Activated CD8-positive, alpha-beta T cell treated with anti-CD3 and anti-CD28 coated beads for 36 hours (primary cell): Measurements from ENCODE around the gene YTHDC1. TPM values are rescaled to one million over a fixed set of nuclear protein-coding genes. Genes with fewer than 3 reads are reported as not detected.
"Not testable (repeated sequence)": the region's sequence is repeated elsewhere in the genome, so short reads cannot be mapped to it uniquely, and the experiment has no call there.

Experiments used
- ATAC-seq: fragments of 200-7000 bp; cut with Tn5 transposase; one replicate; pipeline ENCODE4 v1.10.0; 2021; ENCODE audit warnings: mild to moderate bottlenecking, moderate library complexity
- CTCF ChIA-PET: fragments of 350-600 bp; sonication (Branson Sonifier 250); formaldehyde crosslinking; loops from one replicate; lab custom pipeline; 2021; ENCODE audit warnings: antibody characterized with exemption; lab: Charles Lee
- POLR2A ChIA-PET: fragments of 350-600 bp; sonication (Branson Sonifier 250); formaldehyde crosslinking; loops from one replicate; lab custom pipeline; 2021; ENCODE audit warnings: antibody characterized with exemption; lab: Charles Lee
- DNase-seq: peaks from one replicate; pipeline ENCODE4 v3.0.0-alpha.2; 2020
- H3K27ac Mint-ChIP-seq: one replicate; pipeline ENCODE4 v1.8.0; 2021; ENCODE audit warnings: mild to moderate bottlenecking, mixed read lengths
- H3K27me3 Mint-ChIP-seq: one replicate; pipeline ENCODE4 v1.8.0; 2021; ENCODE audit warnings: mixed read lengths
- H3K36me3 Mint-ChIP-seq: one replicate; pipeline ENCODE4 v1.8.0; 2021; ENCODE audit warnings: low read depth, mixed read lengths
- H3K4me1 Mint-ChIP-seq: one replicate; pipeline ENCODE4 v1.8.0; 2021; ENCODE audit warnings: low read depth, mixed read lengths
- H3K4me3 Mint-ChIP-seq: one replicate; pipeline ENCODE4 v1.8.0; 2021; ENCODE audit warnings: mild to moderate bottlenecking, moderate library complexity, mixed read lengths
- H3K9me3 Mint-ChIP-seq: one replicate; pipeline ENCODE4 v1.8.0; 2021; ENCODE audit warnings: mixed read lengths
- intact Hi-C: fragments of 100-400 bp; cut with micrococcal nuclease; formaldehyde crosslinking; loops from one replicate; pipeline ENCODE4 v1.10.0; 2022
- total RNA-seq, 2 experiments: library from RNA; stranded (reverse); gene quantifications; one replicate each; pipeline ENCODE4 v1.2.3, GENCODE V29; 2021
- TF ChIP-seq, protein P1 (sequence below): fragments of 200-600 bp; IDR thresholded peaks from one replicate; pipeline ENCODE4 v1.8.0; 2022; ENCODE audit warnings: antibody characterized with exemption, mild to moderate bottlenecking

The YTHDC1 gene
- total RNA-seq, 2 experiments from 2014 or later: 74.7 to 75.4 TPM

DNA sequence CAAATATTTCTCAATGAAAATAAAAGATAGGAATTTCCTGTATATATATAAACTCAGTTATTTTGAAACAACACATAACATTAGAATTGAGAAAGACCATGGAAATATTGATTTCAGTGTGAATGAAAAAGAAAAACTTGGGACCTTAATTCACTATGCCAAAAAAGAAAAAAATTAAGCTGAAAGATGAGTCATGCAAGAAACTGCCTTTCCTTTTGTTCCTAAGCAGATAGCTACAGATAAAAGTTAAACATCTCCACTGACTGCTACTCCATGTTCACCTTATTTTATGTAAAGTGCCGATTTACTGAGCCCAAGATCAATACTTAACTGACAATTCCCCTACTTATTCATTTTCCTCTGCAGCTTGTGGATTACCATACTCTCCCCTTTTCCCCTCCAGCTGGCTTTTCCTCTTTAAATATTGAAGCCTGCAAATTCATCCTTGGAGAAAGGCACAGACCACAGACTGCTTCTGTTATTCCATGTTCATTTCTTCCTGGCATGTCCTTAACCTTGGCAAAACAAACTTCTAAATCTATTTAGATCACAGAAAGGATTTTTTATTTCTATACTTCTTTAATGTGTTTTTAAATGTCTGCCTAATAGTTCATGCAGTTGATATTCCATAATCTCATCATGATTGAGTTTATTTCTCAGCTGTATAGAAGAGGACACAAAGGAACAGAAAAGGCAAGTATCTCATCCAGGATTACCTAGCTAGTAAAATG lies 40.5 kb upstream of the YTHDC1 start:
- no peaks in the 10 kb centered on the region for H3K36me3 Mint-ChIP-seq
- CTCF ChIA-PET: interaction anchor here (0.8 to 1.0 kb wide), 3 partner anchors 9 to 119 kb away, joined by 3 to 4 read pairs (median 3); no protein-coding TSS in a partner anchor
- TF ChIP-seq, protein P1, sequence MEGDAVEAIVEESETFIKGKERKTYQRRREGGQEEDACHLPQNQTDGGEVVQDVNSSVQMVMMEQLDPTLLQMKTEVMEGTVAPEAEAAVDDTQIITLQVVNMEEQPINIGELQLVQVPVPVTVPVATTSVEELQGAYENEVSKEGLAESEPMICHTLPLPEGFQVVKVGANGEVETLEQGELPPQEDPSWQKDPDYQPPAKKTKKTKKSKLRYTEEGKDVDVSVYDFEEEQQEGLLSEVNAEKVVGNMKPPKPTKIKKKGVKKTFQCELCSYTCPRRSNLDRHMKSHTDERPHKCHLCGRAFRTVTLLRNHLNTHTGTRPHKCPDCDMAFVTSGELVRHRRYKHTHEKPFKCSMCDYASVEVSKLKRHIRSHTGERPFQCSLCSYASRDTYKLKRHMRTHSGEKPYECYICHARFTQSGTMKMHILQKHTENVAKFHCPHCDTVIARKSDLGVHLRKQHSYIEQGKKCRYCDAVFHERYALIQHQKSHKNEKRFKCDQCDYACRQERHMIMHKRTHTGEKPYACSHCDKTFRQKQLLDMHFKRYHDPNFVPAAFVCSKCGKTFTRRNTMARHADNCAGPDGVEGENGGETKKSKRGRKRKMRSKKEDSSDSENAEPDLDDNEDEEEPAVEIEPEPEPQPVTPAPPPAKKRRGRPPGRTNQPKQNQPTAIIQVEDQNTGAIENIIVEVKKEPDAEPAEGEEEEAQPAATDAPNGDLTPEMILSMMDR: no peak
- H3K4me1 Mint-ChIP-seq: no peaks in the 10 kb centered on the region
- intact Hi-C loops: no loop called here
- DNase-seq (no peak), ATAC-seq (no peak)
- no peak overlapping the region for H3K27ac Mint-ChIP-seq
- H3K27me3 Mint-ChIP-seq: no peaks in the 10 kb centered on the region
- H3K9me3 Mint-ChIP-seq: no peaks in the 10 kb centered on the region
- POLR2A ChIA-PET: no interaction called here
- H3K4me3 Mint-ChIP-seq: no peak overlapping the region

DNA sequence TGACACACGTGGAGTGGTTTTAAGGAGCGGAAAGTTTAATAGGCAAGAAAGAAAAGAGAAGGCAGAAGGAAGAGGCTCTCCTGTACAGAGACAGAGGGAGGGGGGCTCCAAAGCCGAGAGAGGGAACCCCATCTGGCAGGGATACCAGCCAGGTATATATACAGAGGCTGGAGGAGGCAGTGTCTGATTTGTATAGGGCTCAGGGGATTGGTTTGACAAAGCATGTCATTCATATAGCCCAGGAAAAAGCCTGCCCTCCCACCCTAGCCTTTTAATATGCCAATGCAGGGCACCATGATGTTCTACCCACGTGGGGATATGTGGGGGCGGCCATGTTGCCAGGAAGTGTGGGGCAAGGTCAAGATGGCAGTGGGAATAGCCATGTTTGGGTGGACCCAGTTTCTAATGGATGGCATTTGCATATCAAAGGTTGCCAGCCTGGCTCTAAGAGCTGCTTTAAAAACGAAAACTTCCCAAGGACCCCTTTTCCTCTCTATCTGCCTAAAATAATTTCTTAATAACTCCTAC lies 39.6 kb upstream of the YTHDC1 start:
- H3K4me1 Mint-ChIP-seq, ATAC-seq, POLR2A ChIA-PET, H3K4me3 Mint-ChIP-seq, H3K36me3 Mint-ChIP-seq, H3K27ac Mint-ChIP-seq, H3K9me3 Mint-ChIP-seq, DNase-seq, H3K27me3 Mint-ChIP-seq, intact Hi-C loops: not testable (repeated sequence)
- CTCF ChIA-PET: interaction anchor here (1.0 kb wide), 2 partner anchors 118 kb away, joined by 3 read pairs; no protein-coding TSS in a partner anchor

DNA sequence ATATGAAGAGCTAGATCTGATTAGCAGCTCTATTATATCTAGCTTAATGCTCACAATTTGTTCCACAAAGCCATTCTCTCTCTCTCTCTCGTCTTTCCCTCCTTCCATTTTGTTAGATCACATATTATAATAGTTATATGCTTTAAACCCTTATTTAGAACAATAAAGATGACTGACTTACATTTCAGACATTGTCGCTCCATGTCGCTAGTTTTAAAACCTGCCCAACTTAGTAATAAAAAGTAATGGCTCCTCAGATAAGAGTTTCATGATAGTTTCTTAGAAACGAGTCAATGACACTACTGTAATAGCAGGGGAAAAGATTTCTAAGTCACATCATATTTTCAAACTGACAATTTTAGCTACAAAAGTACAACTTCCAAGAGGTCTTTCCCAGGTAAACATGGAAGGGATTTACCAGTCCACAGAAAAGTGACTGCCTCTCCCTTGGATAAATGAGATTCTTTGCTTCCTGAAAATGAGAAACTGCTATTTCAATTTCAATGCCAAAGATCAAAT lies 38.5 kb upstream of the YTHDC1 start:
- CTCF ChIA-PET: interaction anchor here (1.0 to 1.5 kb wide), 2 partner anchors 12 to 117 kb away, joined by 3 to 5 read pairs; no protein-coding TSS in a partner anchor

DNA sequence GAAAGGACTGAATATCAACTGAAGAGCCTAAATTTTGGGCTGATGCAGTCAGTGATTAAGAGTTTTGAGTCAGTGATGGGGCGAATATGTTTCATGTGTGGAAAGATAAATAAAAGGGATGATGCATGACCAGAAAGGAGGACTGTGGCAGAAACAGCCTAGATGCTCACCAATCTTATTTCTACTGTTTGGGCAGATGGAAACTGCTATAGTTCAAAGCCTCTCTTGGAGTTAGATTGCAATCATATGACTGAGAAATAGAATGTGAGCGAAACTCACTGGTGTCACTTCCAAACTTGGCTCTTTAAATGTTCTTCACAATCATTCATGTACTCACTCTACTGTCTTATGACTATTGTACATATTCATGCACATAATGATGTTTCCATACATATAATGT lies 35.4 kb upstream of the YTHDC1 start:
- ATAC-seq (no peak), DNase-seq (no peak)
- CTCF ChIA-PET: interaction anchor here (1.2 kb wide), 1 partner anchor 113 kb away, joined by 3 read pairs; no protein-coding TSS in a partner anchor
- Mint-ChIP-seq H3K27ac (no peak overlapping the region), H3K4me1 (no peaks in the 10 kb centered on the region), H3K27me3 (peaks cover 6% of the 10 kb centered on the region), H3K36me3 (no peaks in the 10 kb centered on the region), H3K4me3 (no peak overlapping the region), H3K9me3 (no peaks in the 10 kb centered on the region)
- intact Hi-C loops: no loop called here
- TF ChIP-seq, protein P1: no peak
- POLR2A ChIA-PET: no interaction called here

More for the DNA sequence above, 38.5 kb upstream of the YTHDC1 start:
- peaks cover 2% of the 10 kb centered on the region for H3K27me3 Mint-ChIP-seq
- DNase-seq (no peak), ATAC-seq (no peak)
- H3K9me3 Mint-ChIP-seq: no peaks in the 10 kb centered on the region
- no peaks in the 10 kb centered on the region for H3K4me1 Mint-ChIP-seq
- H3K36me3 Mint-ChIP-seq: no peaks in the 10 kb centered on the region
- H3K4me3 Mint-ChIP-seq: no peak overlapping the region
- intact Hi-C loops: no loop called here
- POLR2A ChIA-PET: no interaction called here
- H3K27ac Mint-ChIP-seq: no peak overlapping the region
- TF ChIP-seq, protein P1: no peak

DNA sequence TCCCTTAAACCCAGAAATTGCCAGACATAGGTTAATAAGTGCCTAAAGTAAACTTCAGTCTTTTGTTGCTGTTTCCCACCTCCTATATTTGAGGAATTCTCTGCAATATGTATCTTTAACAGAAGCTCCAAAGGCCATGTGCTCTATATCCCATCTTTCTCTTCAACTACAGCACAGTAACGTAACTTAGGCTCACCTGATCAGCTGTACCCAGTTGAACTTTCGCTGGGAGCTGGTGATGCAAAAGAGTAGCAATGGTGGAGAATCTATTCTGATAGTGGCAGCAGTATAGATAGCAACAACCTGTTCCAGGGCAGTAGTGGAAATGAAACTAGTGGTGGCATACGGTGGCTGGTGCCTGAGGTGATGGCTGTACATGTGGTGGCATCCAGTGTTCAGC lies 33.2 kb upstream of the YTHDC1 start:
- Mint-ChIP-seq H3K27me3 (peaks cover 6% of the 10 kb centered on the region), H3K4me1 (no peaks in the 10 kb centered on the region), H3K9me3 (no peaks in the 10 kb centered on the region), H3K27ac (no peak overlapping the region), H3K36me3 (no peaks in the 10 kb centered on the region), H3K4me3 (no peak overlapping the region)
- TF ChIP-seq, protein P1: no peak
- ChIA-PET CTCF (interaction anchor here (0.6 to 1.5 kb wide), 3 partner anchors 22 to 111 kb away, joined by 3 to 6 read pairs (median 3); no protein-coding TSS in a partner anchor), POLR2A (no interaction called here)
- intact Hi-C loops: no loop called here
- ATAC-seq: no peak
- no peak for DNase-seq
